H9 (cell line): ENCODE measurements around the gene TMEM109. TPM values are rescaled to one million over a fixed set of nuclear protein-coding genes. Genes with fewer than 3 reads are reported as not detected.

Source experiments
- DNase-seq: peaks from one replicate; pipeline ENCODE4 v3.0.0-alpha.2; 2017
- H2AFZ ChIP-seq: one replicate; pipeline ENCODE4 v1.6.1; 2013; ENCODE audit warnings: mild to moderate bottlenecking, low read length, control low read depth, moderate library complexity
- H2AK5ac ChIP-seq: 2 replicates; pipeline ENCODE4 v1.6.1; 2013; ENCODE audit warnings: low read length, control low read depth, mixed read lengths; ENCODE audit not compliant: insufficient read length
- H2BK120ac ChIP-seq: one replicate; pipeline ENCODE4 v1.6.1; 2013; ENCODE audit warnings: low read depth, mild to moderate bottlenecking, low read length, control low read depth, inconsistent platforms; ENCODE audit not compliant: poor library complexity, severe bottlenecking
- H2BK12ac ChIP-seq: 2 replicates; pipeline ENCODE4 v1.6.1; 2013; ENCODE audit warnings: low read length, control low read depth, mixed read lengths, low read depth; ENCODE audit not compliant: insufficient read length
- H2BK15ac ChIP-seq: 2 replicates; pipeline ENCODE4 v1.6.1; 2013; ENCODE audit warnings: low read depth, low read length, control low read depth
- H2BK20ac ChIP-seq: one replicate; pipeline ENCODE4 v1.6.1; 2013; ENCODE audit warnings: low read depth, mild to moderate bottlenecking, low read length, control low read depth, inconsistent platforms; ENCODE audit not compliant: poor library complexity, severe bottlenecking
- H2BK5ac ChIP-seq: 2 replicates; pipeline ENCODE4 v1.6.1; 2013; ENCODE audit warnings: low read length, control low read depth, mixed read lengths; ENCODE audit not compliant: insufficient read length
- H3K14ac ChIP-seq: 2 replicates; pipeline ENCODE4 v1.6.1; 2013; ENCODE audit warnings: low read length, control low read depth; ENCODE audit not compliant: insufficient read depth
- H3K18ac ChIP-seq: 2 replicates; pipeline ENCODE4 v1.6.1; 2013; ENCODE audit warnings: low read depth, mild to moderate bottlenecking, mixed read lengths, low read length, control low read depth; ENCODE audit not compliant: insufficient read length
- H3K23ac ChIP-seq: 2 replicates; pipeline ENCODE4 v1.6.1; 2013; ENCODE audit warnings: low read length, control low read depth, mixed read lengths, low read depth; ENCODE audit not compliant: insufficient read length
- H3K23me2 ChIP-seq: 2 replicates; pipeline ENCODE4 v1.6.1; 2013; ENCODE audit warnings: low read depth, mild to moderate bottlenecking, mixed read lengths, low read length, control low read depth; ENCODE audit not compliant: insufficient read length, poor library complexity, severe bottlenecking
- H3K27ac ChIP-seq: 2 replicates; pipeline ENCODE4 v1.5.1; 2013; ENCODE audit warnings: low read length, control low read depth, mixed read lengths, low read depth; ENCODE audit not compliant: insufficient read length
- H3K27me3 ChIP-seq: 2 replicates; pipeline ENCODE4 v1.6.1; 2013; ENCODE audit warnings: low read length, control low read depth, inconsistent platforms; ENCODE audit not compliant: insufficient read depth
- H3K4ac ChIP-seq: 2 replicates; pipeline ENCODE4 v1.6.1; 2013; ENCODE audit warnings: low read depth, mild to moderate bottlenecking, control low read depth, inconsistent platforms, low read length, moderate library complexity
- H3K4me1 ChIP-seq: 2 replicates; pipeline ENCODE4 v1.6.1; 2013; ENCODE audit warnings: low read length, control low read depth, inconsistent platforms; ENCODE audit not compliant: insufficient read depth
- H3K4me2 ChIP-seq: 2 replicates; pipeline ENCODE4 v1.6.1; 2013; ENCODE audit warnings: low read length, control low read depth, mixed read lengths; ENCODE audit not compliant: insufficient read length, insufficient read depth
- H3K56ac ChIP-seq: 2 replicates; pipeline ENCODE4 v1.6.1; 2013; ENCODE audit warnings: low read depth, mild to moderate bottlenecking, mixed read lengths, low read length, control low read depth; ENCODE audit not compliant: insufficient read length
- H3K79me1 ChIP-seq: 2 replicates; pipeline ENCODE4 v1.6.1; 2013; ENCODE audit warnings: low read depth, mild to moderate bottlenecking, moderate library complexity, low read length, control low read depth, inconsistent platforms; ENCODE audit not compliant: insufficient read depth, poor library complexity, severe bottlenecking
- H3K79me2 ChIP-seq: 2 replicates; pipeline ENCODE4 v1.6.1; 2013; ENCODE audit warnings: low read length, control low read depth, inconsistent platforms; ENCODE audit not compliant: insufficient read depth
- H3K9ac ChIP-seq: 2 replicates; pipeline ENCODE4 v1.6.1; 2013; ENCODE audit warnings: low read length, control low read depth, mixed read lengths; ENCODE audit not compliant: insufficient read length; ENCODE audit errors: extremely low read depth
- H3K9me3 ChIP-seq: one replicate; pipeline ENCODE4 v1.6.1; 2013; ENCODE audit warnings: low read depth, low read length, inconsistent platforms; ENCODE audit not compliant: control insufficient read depth
- H3T11ph ChIP-seq: one replicate; pipeline ENCODE4 v1.6.1; 2013; ENCODE audit warnings: mild to moderate bottlenecking, low read length, control low read depth, inconsistent platforms
- H4K20me1 ChIP-seq: one replicate; pipeline ENCODE4 v1.6.1; 2013; ENCODE audit not compliant: control insufficient read depth, insufficient read length, insufficient read depth
- H4K5ac ChIP-seq: 2 replicates; pipeline ENCODE4 v1.6.1; 2013; ENCODE audit warnings: low read depth, mild to moderate bottlenecking, mixed read lengths, low read length, control low read depth; ENCODE audit not compliant: insufficient read length
- H4K8ac ChIP-seq: replicated peaks from 2 replicates; pipeline ENCODE4 v1.6.1; 2013; ENCODE audit warnings: low read length, control low read depth, mixed read lengths, low read depth; ENCODE audit not compliant: insufficient read length
- H4K91ac ChIP-seq: 2 replicates; pipeline ENCODE4 v1.6.1; 2013; ENCODE audit warnings: low read depth, mild to moderate bottlenecking, moderate library complexity, mixed read lengths, low read length, control low read depth; ENCODE audit not compliant: insufficient read length
- H3K27ac Mint-ChIP-seq, 3 experiments: 2 replicates in 2 of 3; 3 replicates in 1 of 3; pipeline ENCODE4 v1.8.0; 2020 to 2021; ENCODE audit warnings: mixed read lengths in 3 of 3, mild to moderate bottlenecking in 1 of 3, moderate library complexity in 1 of 3
- H3K27me3 Mint-ChIP-seq: 2 replicates; pipeline ENCODE4 v1.8.0; 2021; ENCODE audit warnings: low read depth, mild to moderate bottlenecking, moderate library complexity, mixed read lengths
- H3K36me3 Mint-ChIP-seq, 3 experiments: 2 replicates in 2 of 3; 3 replicates in 1 of 3; pipeline ENCODE4 v1.8.0; 2020 to 2021; ENCODE audit warnings: low read depth in 3 of 3, mixed read lengths in 3 of 3; ENCODE audit not compliant: insufficient read depth in 1 of 3
- H3K4me1 Mint-ChIP-seq, 2 experiments: 2 replicates each; pipeline ENCODE4 v1.8.0; 2020; ENCODE audit warnings: mixed read lengths in 2 of 2
- H3K4me3 Mint-ChIP-seq, 2 experiments: 2 replicates in 1 of 2; 3 replicates in 1 of 2; pipeline ENCODE4 v1.8.0; 2020 to 2021; ENCODE audit warnings: mild to moderate bottlenecking in 2 of 2, mixed read lengths in 2 of 2, moderate library complexity in 1 of 2
- H3K9me3 Mint-ChIP-seq, 2 experiments: 2 replicates in 1 of 2; 3 replicates in 1 of 2; pipeline ENCODE4 v1.8.0; 2020; ENCODE audit warnings: mild to moderate bottlenecking in 2 of 2, mixed read lengths in 2 of 2, moderate library complexity in 1 of 2
- WGBS: extraction: QIAGEN DNeasy Blood & Tissue Kit; methylation state at CpG from one replicate; pipeline ENCODE4 v1.1.7; 2013; ENCODE audit warnings: missing lambda C conversion rate, low lambda C conversion rate, mixed read lengths; ENCODE audit not compliant: insufficient read length; ENCODE audit errors: extremely low coverage; 5-methylcytosine and 5-hydroxymethylcytosine counted together
- total RNA-seq: library from RNA; stranded (reverse); gene quantifications from 2 replicates; pipeline ENCODE4 v1.2.1, GENCODE V29; 2021
- TF ChIP-seq, protein P1 (sequence below): fragments of 200-600 bp; sonication (generic); conservative IDR thresholded peaks from 3 replicates; pipeline ENCODE4 v1.8.0; 2021; ENCODE audit warnings: antibody characterized with exemption, mild to moderate bottlenecking

Gene TMEM109
- total RNA-seq, 1 experiment from 2014 or later: 38.0 TPM

DNA sequence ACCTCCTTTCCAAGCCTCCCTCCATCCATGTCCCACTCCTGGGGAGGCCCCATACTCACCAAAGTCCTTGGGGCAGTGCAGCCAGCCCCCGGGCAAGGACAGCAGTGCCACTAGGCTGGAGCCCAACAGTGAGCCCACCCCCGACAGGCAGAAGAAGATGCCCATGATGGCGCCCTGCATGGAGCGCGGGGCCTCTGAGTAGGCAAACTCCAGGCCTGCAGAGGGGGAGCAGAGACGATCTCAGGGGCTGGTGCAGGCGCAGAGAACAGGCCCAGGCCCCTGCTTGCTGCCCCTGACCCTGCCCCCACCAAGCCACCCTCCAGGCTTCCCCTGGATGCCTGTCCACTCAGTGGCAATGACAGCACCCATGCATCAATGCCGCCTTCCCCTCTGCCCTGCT, 23.9 kb downstream of the TMEM109 start:
- H4K20me1 ChIP-seq: no peaks in the 10 kb centered on the region
- peak overlapping the region in 2 of 3 experiments; percentile 44 to 47; a peak in 1 of 7 replicates for H3K27ac Mint-ChIP-seq
- no peak for DNase-seq
- no peaks in the 10 kb centered on the region for H3K9me3 Mint-ChIP-seq
- TF ChIP-seq, protein P1, sequence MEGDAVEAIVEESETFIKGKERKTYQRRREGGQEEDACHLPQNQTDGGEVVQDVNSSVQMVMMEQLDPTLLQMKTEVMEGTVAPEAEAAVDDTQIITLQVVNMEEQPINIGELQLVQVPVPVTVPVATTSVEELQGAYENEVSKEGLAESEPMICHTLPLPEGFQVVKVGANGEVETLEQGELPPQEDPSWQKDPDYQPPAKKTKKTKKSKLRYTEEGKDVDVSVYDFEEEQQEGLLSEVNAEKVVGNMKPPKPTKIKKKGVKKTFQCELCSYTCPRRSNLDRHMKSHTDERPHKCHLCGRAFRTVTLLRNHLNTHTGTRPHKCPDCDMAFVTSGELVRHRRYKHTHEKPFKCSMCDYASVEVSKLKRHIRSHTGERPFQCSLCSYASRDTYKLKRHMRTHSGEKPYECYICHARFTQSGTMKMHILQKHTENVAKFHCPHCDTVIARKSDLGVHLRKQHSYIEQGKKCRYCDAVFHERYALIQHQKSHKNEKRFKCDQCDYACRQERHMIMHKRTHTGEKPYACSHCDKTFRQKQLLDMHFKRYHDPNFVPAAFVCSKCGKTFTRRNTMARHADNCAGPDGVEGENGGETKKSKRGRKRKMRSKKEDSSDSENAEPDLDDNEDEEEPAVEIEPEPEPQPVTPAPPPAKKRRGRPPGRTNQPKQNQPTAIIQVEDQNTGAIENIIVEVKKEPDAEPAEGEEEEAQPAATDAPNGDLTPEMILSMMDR: no peak
- no peak overlapping the region for H3K18ac ChIP-seq
- H2BK20ac ChIP-seq: no peak overlapping the region
- H3T11ph ChIP-seq: no peak overlapping the region
- H3K27ac ChIP-seq: no peak overlapping the region
- peaks cover 3% of the 10 kb centered on the region for H3K27me3 Mint-ChIP-seq
- no peaks in the 10 kb centered on the region for H3K23me2 ChIP-seq
- H3K79me1 ChIP-seq: no peaks in the 10 kb centered on the region
- peaks cover 4 to 26% (median 19%) of the 10 kb centered on the region in 3 experiments; a peak in 6 of 7 replicates for H3K36me3 Mint-ChIP-seq
- H3K9me3 ChIP-seq: no peaks in the 10 kb centered on the region
- H3K56ac ChIP-seq: no peak overlapping the region
- no peaks in the 10 kb centered on the region for H3K27me3 ChIP-seq
- no peak overlapping the region for H3K14ac ChIP-seq
- no peak overlapping the region for H3K4me2 ChIP-seq
- H3K4me1 ChIP-seq: no peaks in the 10 kb centered on the region
- H3K4me3 Mint-ChIP-seq: no peak overlapping the region
- H4K5ac ChIP-seq: no peak overlapping the region
- no peaks in the 10 kb centered on the region for H3K79me2 ChIP-seq
- peaks cover 7 to 11% of the 10 kb centered on the region in 2 experiments; a peak in 3 of 4 replicates for H3K4me1 Mint-ChIP-seq
- no peak overlapping the region for H2BK12ac ChIP-seq
- no peak overlapping the region for H2BK5ac ChIP-seq
- WGBS: no CpG with 5 or more reads among the region's 8 CpGs
- H4K8ac ChIP-seq: no peak overlapping the region
- H3K23ac ChIP-seq: no peak overlapping the region
- H4K91ac ChIP-seq: no peak overlapping the region
- H3K4ac ChIP-seq: no peak overlapping the region
- H2AFZ ChIP-seq: no peak overlapping the region
- H3K9ac ChIP-seq: no peak overlapping the region
- no peak overlapping the region for H2BK120ac ChIP-seq
- H2AK5ac ChIP-seq: no peak overlapping the region
- H2BK15ac ChIP-seq: no peak overlapping the region
